NOMO-1 treated with dmso at 0.1 percent for 144 hours (cell line): ENCODE data around the gene AGPAT4.

Source experiments
- DNase-seq: peaks from one replicate; lab custom pipeline; 2025; ENCODE audit not compliant: unreplicated experiment; lab: John Stamatoyannopoulos, UW

The AGPAT4 gene

DNA sequence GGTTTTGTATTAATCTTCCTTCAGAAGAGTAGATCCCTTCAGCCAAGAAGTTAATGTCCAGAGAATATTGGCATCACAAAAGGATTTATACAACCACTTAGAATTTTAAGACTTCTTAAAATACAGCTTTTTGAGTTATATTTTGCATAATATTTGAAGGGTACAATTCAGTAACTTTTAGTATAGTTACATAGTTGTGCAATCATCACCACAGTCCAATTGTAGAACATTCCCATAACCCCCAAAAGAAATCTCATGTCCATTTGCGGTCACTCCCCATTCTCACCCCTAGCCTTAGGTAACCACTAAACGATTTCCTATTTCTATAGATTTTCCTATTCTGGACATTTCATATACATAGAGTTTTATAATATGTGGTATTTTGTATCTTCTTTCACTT, 155.9 kb downstream of the AGPAT4 start:
- DNase-seq, result no peak

GRCh38 chr6:161117308-161117707, 156.6 kb downstream of the AGPAT4 start:
- DNase-seq, result peak; percentile 74

DNA sequence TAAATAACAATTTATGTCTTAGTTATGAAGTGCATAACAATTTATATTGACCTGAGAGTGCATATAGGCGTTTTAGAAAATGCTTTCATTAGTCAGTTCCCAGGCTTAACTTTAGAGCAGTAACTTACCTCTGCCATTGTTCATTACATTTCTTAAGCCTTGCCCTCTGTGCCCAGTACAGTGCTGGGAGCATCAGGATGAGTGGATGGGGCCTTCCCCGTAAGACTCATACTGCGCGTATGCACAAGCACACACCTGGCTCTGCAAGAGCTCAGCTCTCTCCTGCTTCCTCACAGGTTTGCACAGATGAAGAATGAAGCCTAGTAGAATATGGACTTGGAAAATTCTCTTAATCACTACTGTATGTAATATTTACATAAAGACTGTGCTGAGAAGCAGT, 157.3 kb downstream of the AGPAT4 start:
- DNase-seq, result no peak

- no peak for DNase-seq
Observed at GRCh38 chr6:161115468-161115867, 158.4 kb downstream of the AGPAT4 start.

DNA sequence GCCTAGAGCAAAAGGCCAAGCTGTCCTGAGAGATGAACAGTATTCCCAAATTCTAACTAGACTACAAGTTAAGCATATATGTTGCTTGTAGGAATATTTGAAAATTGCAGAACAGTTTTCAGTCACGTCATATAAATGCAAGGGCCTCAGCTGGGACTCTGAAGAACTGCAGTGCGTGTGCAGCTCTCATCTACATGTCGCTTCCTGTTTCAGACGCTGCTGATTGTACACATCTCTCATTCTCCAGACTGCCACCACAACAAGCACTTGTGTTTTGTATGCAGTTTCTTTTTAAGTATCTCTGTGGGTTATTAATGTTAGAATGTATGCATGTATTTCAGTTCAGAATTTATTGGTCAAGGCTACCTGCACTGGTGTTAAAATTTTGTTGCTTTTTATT, 162.6 kb downstream of the AGPAT4 start:
- DNase-seq, result peak; percentile 5

DNA sequence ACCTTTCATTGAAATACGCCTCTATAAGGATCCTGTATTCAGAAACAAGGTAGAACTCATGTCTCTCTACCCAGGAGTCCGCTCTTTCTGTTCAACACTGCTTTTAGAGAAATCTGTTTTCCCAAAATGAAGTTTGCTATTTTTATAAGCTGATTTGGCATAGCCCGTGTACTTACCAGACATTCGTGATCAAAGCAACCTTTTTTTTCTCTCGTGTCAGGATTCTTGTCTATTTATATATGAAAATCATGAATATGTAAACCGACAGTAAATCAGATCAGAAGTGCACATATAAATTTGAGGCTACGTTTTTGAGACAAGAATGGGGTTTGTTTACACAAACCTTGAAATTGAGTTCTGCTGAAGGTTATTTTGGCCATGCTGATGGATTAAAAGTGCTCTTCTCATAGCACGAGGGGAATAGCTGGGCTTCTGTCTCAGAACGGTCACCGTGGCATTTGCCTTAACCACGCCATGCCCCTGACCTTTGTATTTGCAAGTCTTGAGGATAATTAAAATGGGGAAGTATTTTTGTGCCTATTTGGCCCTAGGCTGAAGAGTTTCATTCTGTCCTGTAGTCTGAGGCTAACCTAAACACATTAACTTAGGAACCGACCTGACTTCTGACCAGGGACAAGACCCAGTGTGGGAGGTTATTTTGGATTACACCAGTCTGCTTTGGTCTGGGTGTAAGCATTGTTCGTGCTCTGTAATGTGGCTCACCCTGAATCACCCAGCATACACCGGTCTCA, 163.7 kb downstream of the AGPAT4 start:
- DNase-seq, result no peak

DNA sequence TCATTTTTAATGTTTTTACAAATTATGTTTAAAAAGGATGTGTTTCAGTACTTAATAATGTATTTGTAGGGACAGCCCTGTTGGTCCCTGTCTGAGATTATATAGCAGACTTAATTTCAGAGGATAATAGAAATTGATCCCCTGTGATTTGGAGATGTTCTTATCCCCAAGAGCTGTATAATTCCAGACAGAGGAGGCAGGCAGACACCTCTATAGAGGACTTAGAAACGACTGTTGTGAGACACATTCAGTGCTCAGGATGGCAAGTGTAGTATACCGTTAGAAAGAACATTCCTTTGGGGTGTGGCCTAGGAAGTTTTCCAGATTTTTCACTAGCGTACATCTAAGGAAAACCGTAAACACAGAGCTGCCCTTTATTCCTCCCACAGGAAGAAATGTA, 164.5 kb downstream of the AGPAT4 start:
- no peak for DNase-seq

DNA sequence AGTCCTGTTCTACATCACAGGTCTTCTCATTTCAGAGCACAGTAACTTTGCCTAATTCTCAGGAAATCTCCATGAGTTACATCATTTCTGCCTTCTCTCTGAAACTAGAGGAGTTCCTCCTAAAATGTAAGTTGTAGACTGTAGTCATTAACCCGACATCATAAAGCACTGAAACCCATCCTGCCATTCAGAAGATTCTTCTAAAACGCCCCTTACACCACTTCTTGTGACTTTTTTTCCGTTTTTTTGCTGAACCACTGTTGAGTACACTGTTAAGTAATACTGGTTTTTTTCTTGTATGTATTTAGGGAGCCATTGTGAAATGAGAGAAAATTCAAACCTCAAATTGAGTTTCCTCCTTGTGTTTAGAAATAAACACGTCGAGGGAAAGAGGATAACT, 164.9 kb downstream of the AGPAT4 start:
- DNase-seq, result peak; percentile 72

- no peak for DNase-seq
Observed at GRCh38 chr6:161107779-161108730, 165.8 kb downstream of the AGPAT4 start.

- no peak for DNase-seq
Observed at GRCh38 chr6:161105408-161105807, 168.5 kb downstream of the AGPAT4 start.

- DNase-seq, result no peak
Observed at GRCh38 chr6:161104966-161105365, 168.9 kb downstream of the AGPAT4 start.

- no peak for DNase-seq
Observed at GRCh38 chr6:161103475-161103874, 170.4 kb downstream of the AGPAT4 start.

DNA sequence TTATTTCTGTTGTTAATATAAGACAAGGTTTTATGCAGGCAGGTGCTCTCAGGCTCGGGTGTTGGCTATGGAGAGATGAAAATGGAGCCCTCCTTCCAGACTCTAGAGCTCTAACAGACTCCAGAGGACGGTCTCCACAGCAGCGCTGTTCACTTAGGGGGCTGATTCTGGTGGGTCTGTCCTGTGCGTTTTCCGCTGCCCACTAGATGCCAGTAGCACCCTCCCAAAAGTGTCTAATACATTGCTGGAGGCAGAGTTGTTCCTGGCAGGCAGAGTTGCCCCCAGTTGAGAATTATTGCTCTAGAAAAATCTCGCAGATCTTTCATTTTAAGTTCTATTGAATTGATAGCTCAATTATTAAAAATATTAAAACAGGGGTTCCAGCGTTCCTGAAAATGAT, 172.3 kb downstream of the AGPAT4 start:
- no peak for DNase-seq

DNA sequence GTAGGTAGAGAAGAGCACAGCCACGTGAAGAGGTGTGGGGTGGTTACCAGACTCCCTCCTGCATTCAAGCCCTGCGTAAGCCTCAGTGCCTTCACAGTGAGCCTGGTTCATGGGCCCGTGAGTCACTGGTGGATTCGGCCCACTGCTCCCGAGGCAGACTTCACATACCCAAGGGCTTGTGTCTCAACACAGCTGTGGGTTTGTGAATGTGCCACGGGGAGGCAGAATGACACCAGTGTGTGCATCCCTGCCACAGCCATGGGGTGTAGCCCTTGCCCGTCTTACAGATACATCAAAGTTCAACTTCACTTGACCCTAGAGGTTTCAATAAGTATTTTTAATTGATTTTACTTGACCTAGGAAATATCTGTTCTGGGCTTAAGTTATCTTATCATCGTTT, 173.8 kb downstream of the AGPAT4 start:
- DNase-seq, result no peak

GRCh38 chr6:161095916-161096315, 177.9 kb downstream of the AGPAT4 start:
- no peak for DNase-seq

DNA sequence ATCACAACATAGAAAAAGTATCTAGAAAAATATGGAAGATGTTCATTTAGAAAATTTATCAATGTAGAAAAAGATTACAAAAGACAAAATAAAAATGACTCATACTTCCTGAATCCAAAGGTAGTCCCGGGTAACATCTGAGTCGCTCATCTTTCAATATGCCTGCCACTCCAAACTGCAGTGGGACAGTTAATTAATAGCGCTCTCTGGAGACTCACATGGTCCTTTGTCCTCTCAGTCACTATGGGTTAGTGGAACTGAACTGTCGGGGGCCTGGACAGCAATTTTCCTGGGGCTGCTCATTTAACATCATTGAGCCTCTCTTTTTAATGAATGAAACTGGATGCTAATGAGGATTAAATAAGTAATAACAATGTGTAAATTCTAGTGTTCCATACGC, 178.9 kb downstream of the AGPAT4 start:
- DNase-seq, result no peak

DNA sequence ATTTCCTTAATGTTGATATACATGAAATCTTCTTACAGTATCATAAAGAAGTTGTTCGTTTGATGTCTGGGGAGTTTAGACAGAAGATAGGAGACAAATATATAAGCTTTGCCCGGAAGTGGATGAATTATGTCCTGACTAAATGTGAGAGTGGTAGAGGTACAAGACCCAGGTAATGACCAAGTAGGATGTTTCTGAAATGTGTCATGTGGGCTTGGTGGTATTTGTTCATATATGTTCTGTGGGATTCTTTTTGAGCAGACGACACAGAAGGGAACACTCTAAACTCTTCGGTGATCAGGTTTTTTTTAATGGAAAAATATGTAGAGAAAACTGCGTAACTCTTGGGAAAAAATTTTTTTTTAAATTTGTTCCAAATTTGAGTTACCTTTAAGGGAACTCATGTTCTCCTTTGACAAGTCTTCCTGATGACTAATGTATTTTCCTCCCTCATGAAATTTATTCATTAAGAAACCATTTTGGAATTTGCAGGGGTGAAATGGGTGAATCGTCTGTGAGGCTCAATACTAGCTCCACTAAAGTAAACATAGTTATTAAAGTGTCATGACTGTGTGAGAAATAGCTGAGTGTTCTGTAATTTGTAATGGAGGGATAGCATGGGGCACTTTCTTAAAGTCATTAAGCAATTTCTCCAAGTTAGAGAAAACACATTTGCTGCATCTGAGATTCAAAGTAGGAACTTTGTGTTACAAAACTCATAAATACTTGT, 181.7 kb downstream of the AGPAT4 start:
- no peak for DNase-seq

DNA sequence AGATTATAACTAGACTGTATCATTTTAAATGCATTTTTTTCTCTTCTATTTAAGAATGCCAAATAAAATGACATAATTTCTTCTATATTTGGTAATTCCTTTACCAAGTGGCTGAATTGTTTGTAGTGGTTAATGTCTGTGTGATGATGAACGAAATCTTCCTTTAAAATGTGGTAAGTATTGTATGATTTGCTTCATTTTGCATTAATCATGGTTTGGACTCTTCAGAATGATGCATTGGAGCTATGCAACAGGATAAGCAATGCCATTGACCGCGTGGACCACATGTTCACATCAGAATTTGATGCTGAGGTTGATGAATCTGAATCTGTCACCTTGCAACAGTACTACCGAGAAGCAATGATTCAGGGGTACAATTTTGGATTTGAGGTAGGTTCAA, 182.7 kb downstream of the AGPAT4 start:
- no peak for DNase-seq

DNA sequence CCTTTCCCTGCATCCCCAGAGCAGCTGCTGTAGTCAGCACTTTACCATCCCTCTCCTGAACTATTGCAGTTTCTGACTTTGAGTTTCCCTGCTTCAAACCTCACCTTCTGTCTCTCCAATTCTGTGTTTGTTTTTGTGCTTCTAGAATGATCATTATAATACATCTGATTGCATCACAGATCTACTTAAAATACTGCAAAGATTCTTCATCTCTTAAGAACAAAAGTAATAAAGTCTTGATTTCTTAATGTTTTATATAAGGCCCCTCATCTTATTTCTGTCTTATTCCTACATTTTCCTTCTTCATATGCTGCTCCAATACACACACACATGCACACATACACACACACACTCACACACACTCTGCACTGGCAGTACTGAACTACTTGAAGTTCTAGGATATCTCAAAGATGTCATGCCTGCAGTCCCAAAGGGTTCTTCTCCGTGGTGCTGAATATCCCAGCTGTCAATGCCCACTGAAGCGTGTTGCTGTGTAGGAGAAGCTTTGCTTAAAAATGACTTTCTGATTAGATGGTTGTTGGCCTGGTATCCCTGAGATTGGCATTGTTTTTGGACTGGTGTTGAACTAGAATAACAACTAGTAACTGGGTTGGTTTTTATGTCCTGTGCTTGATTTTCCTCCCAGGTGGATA, 185.1 kb downstream of the AGPAT4 start:
- DNase-seq, result no peak

GRCh38 chr6:161085246-161085645, 188.6 kb downstream of the AGPAT4 start:
- no peak for DNase-seq

GRCh38 chr6:161082215-161082614, 191.6 kb downstream of the AGPAT4 start:
- DNase-seq, result no peak
